GM12873 (cell line): ENCODE results near the gene RELN.

Experiments
- CTCF ChIP-seq: IDR thresholded peaks from 2 replicates; pipeline ENCODE4 v1.5.1; 2012; ENCODE audit warnings: low read depth, mild to moderate bottlenecking, moderate library complexity, low read length, control low read depth; ENCODE audit not compliant: insufficient read depth; ENCODE audit errors: missing control alignments

The RELN gene

GRCh38 chr7:103718482-103719061 lies 270.9 kb downstream of the RELN start:
- no peak for TF ChIP-seq CTCF

GRCh38 chr7:103717574-103717973 lies 271.9 kb downstream of the RELN start:
- TF ChIP-seq CTCF, result no peak

- no peak for TF ChIP-seq CTCF
These were observed 273.9 kb downstream of the RELN start for GRCh38 chr7:103715376-103716120.

- TF ChIP-seq CTCF, result no peak
These were observed 275.0 kb downstream of the RELN start for GRCh38 chr7:103714376-103714927.

- TF ChIP-seq CTCF, result no peak
These were observed 276.3 kb downstream of the RELN start for GRCh38 chr7:103712991-103713778.

GRCh38 chr7:103711413-103711812 lies 278.0 kb downstream of the RELN start:
- no peak for TF ChIP-seq CTCF

GRCh38 chr7:103710247-103710646 lies 279.2 kb downstream of the RELN start:
- TF ChIP-seq CTCF, result no peak
